Activated T-helper 2 cell treated with anti-CD3 and anti-CD28 coated beads, Interferon-gamma antibody, Interleukin-2, Interleukin-4, amounts not matched to agents 10 μg/mL and 5 μg/mL and 100 μg/mL, durations not matched to agents 14 hours and 24 hours and 36 hours (primary cell): Measurements from ENCODE around the gene DNAH8. TPM values are rescaled to one million over a fixed set of nuclear protein-coding genes. Genes with fewer than 3 reads are reported as not detected.

Experiments
- DNase-seq: peaks from one replicate; pipeline ENCODE4 v3.0.0; 2021; ENCODE audit warnings: low spot score
- H3K27ac Mint-ChIP-seq: one replicate; pipeline ENCODE4 v1.8.0; 2021; ENCODE audit warnings: mixed read lengths
- H3K27me3 Mint-ChIP-seq: one replicate; pipeline ENCODE4 v1.8.0; 2021; ENCODE audit warnings: low read depth, mixed read lengths
- H3K36me3 Mint-ChIP-seq: one replicate; pipeline ENCODE4 v1.8.0; 2021; ENCODE audit warnings: low read depth, mixed read lengths
- H3K4me1 Mint-ChIP-seq: one replicate; pipeline ENCODE4 v1.8.0; 2021; ENCODE audit warnings: low read depth, mixed read lengths
- H3K4me3 Mint-ChIP-seq: one replicate; pipeline ENCODE4 v1.8.0; 2021; ENCODE audit warnings: low read depth, mild to moderate bottlenecking, moderate library complexity, mixed read lengths
- H3K9me3 Mint-ChIP-seq: one replicate; pipeline ENCODE4 v1.8.0; 2021; ENCODE audit warnings: mixed read lengths
- intact Hi-C: fragments of 100-400 bp; cut with micrococcal nuclease; formaldehyde crosslinking; loops from one replicate; pipeline ENCODE4 v1.15.1; 2023
- total RNA-seq: library from RNA; stranded (reverse); gene quantifications from 2 replicates; pipeline ENCODE4 v1.2.3, GENCODE V29; 2022

The DNAH8 gene
- total RNA-seq, 1 donor from 2014 or later, result not detected

GRCh38 chr6:38773338-38773737 lies 58.2 kb downstream of the DNAH8 start:
- Mint-ChIP-seq H3K27me3 (peaks cover 16% of the 10 kb centered on the region), H3K4me3 (no peak overlapping the region), H3K27ac (no peak overlapping the region), H3K4me1 (peaks cover 4% of the 10 kb centered on the region), H3K9me3 (no peaks in the 10 kb centered on the region), H3K36me3 (no peaks in the 10 kb centered on the region)
- no peak for DNase-seq
- intact Hi-C loops, result no loop called here

GRCh38 chr6:38774929-38775707 lies 60.0 kb downstream of the DNAH8 start:
- intact Hi-C loops, result no loop called here
- Mint-ChIP-seq H3K27me3 (peaks cover 21% of the 10 kb centered on the region), H3K4me3 (no peak overlapping the region), H3K9me3 (no peaks in the 10 kb centered on the region), H3K27ac (no peak overlapping the region), H3K4me1 (peaks cover 2% of the 10 kb centered on the region), H3K36me3 (no peaks in the 10 kb centered on the region)
- DNase-seq, result no peak

GRCh38 chr6:38775870-38776269 lies 60.8 kb downstream of the DNAH8 start:
- no peaks in the 10 kb centered on the region for H3K36me3 Mint-ChIP-seq
- intact Hi-C loops, result no loop called here
- peaks cover 2% of the 10 kb centered on the region for H3K4me1 Mint-ChIP-seq
- H3K4me3 Mint-ChIP-seq, result no peak overlapping the region
- DNase-seq, result no peak
- no peaks in the 10 kb centered on the region for H3K9me3 Mint-ChIP-seq
- no peak overlapping the region for H3K27ac Mint-ChIP-seq
- peaks cover 23% of the 10 kb centered on the region for H3K27me3 Mint-ChIP-seq

GRCh38 chr6:38776515-38776914 lies 61.4 kb downstream of the DNAH8 start:
- Mint-ChIP-seq H3K9me3 (no peaks in the 10 kb centered on the region), H3K4me1 (no peaks in the 10 kb centered on the region), H3K27me3 (peaks cover 23% of the 10 kb centered on the region), H3K36me3 (no peaks in the 10 kb centered on the region), H3K27ac (no peak overlapping the region), H3K4me3 (no peak overlapping the region)
- intact Hi-C loops, result no loop called here
- DNase-seq, result no peak

- H3K36me3 Mint-ChIP-seq, result no peaks in the 10 kb centered on the region
- intact Hi-C loops, result no loop called here
- no peak overlapping the region for H3K4me3 Mint-ChIP-seq
- H3K27me3 Mint-ChIP-seq, result peaks cover 28% of the 10 kb centered on the region
- no peak overlapping the region for H3K27ac Mint-ChIP-seq
- H3K4me1 Mint-ChIP-seq, result no peaks in the 10 kb centered on the region
- H3K9me3 Mint-ChIP-seq, result no peaks in the 10 kb centered on the region
- DNase-seq, result no peak
These were observed 64.4 kb downstream of the DNAH8 start for GRCh38 chr6:38779310-38780062.

GRCh38 chr6:38782616-38783015 lies 67.5 kb downstream of the DNAH8 start:
- DNase-seq, result no peak
- peaks cover 38% of the 10 kb centered on the region for H3K27me3 Mint-ChIP-seq
- intact Hi-C loops, result no loop called here
- H3K36me3 Mint-ChIP-seq, result no peaks in the 10 kb centered on the region
- no peak overlapping the region for H3K4me3 Mint-ChIP-seq
- H3K4me1 Mint-ChIP-seq, result no peaks in the 10 kb centered on the region
- no peaks in the 10 kb centered on the region for H3K9me3 Mint-ChIP-seq
- no peak overlapping the region for H3K27ac Mint-ChIP-seq

- no peak overlapping the region for H3K27ac Mint-ChIP-seq
- no peak overlapping the region for H3K4me3 Mint-ChIP-seq
- no peak for DNase-seq
- H3K9me3 Mint-ChIP-seq, result no peaks in the 10 kb centered on the region
- peaks cover 43% of the 10 kb centered on the region for H3K27me3 Mint-ChIP-seq
- no peaks in the 10 kb centered on the region for H3K4me1 Mint-ChIP-seq
- intact Hi-C loops, result no loop called here
- no peaks in the 10 kb centered on the region for H3K36me3 Mint-ChIP-seq
These were observed 68.5 kb downstream of the DNAH8 start for GRCh38 chr6:38783443-38784228.

- DNase-seq, result no peak
- intact Hi-C loops, result no loop called here
- Mint-ChIP-seq H3K9me3 (no peaks in the 10 kb centered on the region), H3K4me1 (no peaks in the 10 kb centered on the region), H3K27ac (no peak overlapping the region), H3K27me3 (peaks cover 39% of the 10 kb centered on the region), H3K36me3 (no peaks in the 10 kb centered on the region), H3K4me3 (no peak overlapping the region)
These were observed 69.6 kb downstream of the DNAH8 start for GRCh38 chr6:38784506-38785235.

- H3K27ac Mint-ChIP-seq, result no peak overlapping the region
- no peaks in the 10 kb centered on the region for H3K36me3 Mint-ChIP-seq
- H3K4me3 Mint-ChIP-seq, result no peak overlapping the region
- no peaks in the 10 kb centered on the region for H3K4me1 Mint-ChIP-seq
- DNase-seq, result no peak
- H3K9me3 Mint-ChIP-seq, result no peaks in the 10 kb centered on the region
- H3K27me3 Mint-ChIP-seq, result peaks cover 31% of the 10 kb centered on the region
- intact Hi-C loops, result no loop called here
These were observed 71.4 kb downstream of the DNAH8 start for GRCh38 chr6:38786486-38786885.

GRCh38 chr6:38789256-38789655 lies 74.1 kb downstream of the DNAH8 start:
- no peaks in the 10 kb centered on the region for H3K36me3 Mint-ChIP-seq

GRCh38 chr6:38792356-38792755 lies 77.2 kb downstream of the DNAH8 start:
- Mint-ChIP-seq H3K4me1 (no peaks in the 10 kb centered on the region), H3K36me3 (no peaks in the 10 kb centered on the region), H3K9me3 (no peaks in the 10 kb centered on the region), H3K27me3 (peaks cover 31% of the 10 kb centered on the region), H3K27ac (no peak overlapping the region), H3K4me3 (no peak overlapping the region)
- intact Hi-C loops, result no loop called here
- no peak for DNase-seq

More at GRCh38 chr6:38789256-38789655, 74.1 kb downstream of the DNAH8 start:
- Mint-ChIP-seq H3K4me3 (no peak overlapping the region), H3K27me3 (peaks cover 35% of the 10 kb centered on the region), H3K9me3 (no peaks in the 10 kb centered on the region), H3K4me1 (no peaks in the 10 kb centered on the region), H3K27ac (no peak overlapping the region)
- intact Hi-C loops, result no loop called here
- no peak for DNase-seq

- H3K4me1 Mint-ChIP-seq, result peaks cover 3% of the 10 kb centered on the region
- no peaks in the 10 kb centered on the region for H3K9me3 Mint-ChIP-seq
- peaks cover 38% of the 10 kb centered on the region for H3K27me3 Mint-ChIP-seq
- H3K36me3 Mint-ChIP-seq, result no peaks in the 10 kb centered on the region
- H3K27ac Mint-ChIP-seq, result no peak overlapping the region
- no peak for DNase-seq
- intact Hi-C loops, result no loop called here
- H3K4me3 Mint-ChIP-seq, result no peak overlapping the region
These were observed 79.6 kb downstream of the DNAH8 start for GRCh38 chr6:38794682-38795081.
